ENCODE measurements around the gene GALNT9.

DNA sequence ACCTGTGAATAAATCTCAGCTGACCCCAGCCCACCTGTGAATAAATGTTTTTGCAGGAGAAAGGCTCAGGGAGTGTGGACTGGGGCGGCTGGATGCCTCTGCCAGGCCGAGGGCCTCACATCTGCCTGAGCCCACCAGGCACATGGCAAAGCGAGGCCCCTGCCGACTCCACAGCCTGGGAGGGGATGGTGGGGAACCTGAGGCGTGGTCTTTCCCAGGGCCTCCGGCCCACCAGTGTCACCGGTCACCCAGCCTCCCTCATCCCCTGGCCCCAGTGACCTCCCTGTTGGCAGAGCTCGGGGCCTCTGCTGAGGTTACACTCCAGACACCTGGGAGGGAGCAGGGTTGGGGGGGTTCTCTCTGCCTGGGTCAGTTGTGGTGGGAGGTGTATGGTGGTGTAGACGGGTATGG is 177.0 kb downstream of the GALNT9 start:
- TF ChIP-seq, protein P1, sequence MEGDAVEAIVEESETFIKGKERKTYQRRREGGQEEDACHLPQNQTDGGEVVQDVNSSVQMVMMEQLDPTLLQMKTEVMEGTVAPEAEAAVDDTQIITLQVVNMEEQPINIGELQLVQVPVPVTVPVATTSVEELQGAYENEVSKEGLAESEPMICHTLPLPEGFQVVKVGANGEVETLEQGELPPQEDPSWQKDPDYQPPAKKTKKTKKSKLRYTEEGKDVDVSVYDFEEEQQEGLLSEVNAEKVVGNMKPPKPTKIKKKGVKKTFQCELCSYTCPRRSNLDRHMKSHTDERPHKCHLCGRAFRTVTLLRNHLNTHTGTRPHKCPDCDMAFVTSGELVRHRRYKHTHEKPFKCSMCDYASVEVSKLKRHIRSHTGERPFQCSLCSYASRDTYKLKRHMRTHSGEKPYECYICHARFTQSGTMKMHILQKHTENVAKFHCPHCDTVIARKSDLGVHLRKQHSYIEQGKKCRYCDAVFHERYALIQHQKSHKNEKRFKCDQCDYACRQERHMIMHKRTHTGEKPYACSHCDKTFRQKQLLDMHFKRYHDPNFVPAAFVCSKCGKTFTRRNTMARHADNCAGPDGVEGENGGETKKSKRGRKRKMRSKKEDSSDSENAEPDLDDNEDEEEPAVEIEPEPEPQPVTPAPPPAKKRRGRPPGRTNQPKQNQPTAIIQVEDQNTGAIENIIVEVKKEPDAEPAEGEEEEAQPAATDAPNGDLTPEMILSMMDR (IDR thresholded peaks at IDR 0.05): no peak
- TF ChIP-seq EZH2 (IDR thresholded peaks at IDR 0.05; ENCODE audit: borderline replicate concordance, insufficient read depth, low read depth, low read length, poor library complexity, severe bottlenecking): no peak

Data from B cell (primary cell).